ENCODE results near the gene FAM174C.

The FAM174C gene

GRCh38 chr19:1273263-1274041, 1.9 kb upstream of the FAM174C start:
- no peak overlapping the region for H3K4me3 ChIP-seq (ENCODE audit: control insufficient read depth in 1 of 7, extremely low read depth in 1 of 7, insufficient read depth in 4 of 7, low read depth in 2 of 7, low read length in 6 of 7)
- 93% methylated on average over 21 of the region's 25 CpGs for WGBS (ENCODE audit: insufficient coverage)
- DNase-seq, result no peak
- H3K27ac ChIP-seq (ENCODE audit: insufficient read depth in 1 of 2, low read depth in 1 of 2, low read length in 2 of 2, poor library complexity in 1 of 2, severe bottlenecking in 2 of 2), result peak overlapping the region in 1 of 2 experiments; percentile 94
- ChIA-PET POLR2A (interaction anchor here (1.8 kb wide), 1 partner anchor 29 kb away, joined by 5 read pairs; no protein-coding TSS in a partner anchor), CTCF (interaction anchor here (2.8 kb wide), 1 partner anchor 29 kb away, joined by 15 read pairs; no protein-coding TSS in a partner anchor)
- peaks cover 2 to 55% (median 41%) of the 10 kb centered on the region in 4 experiments for H3K36me3 ChIP-seq (ENCODE audit: control insufficient read depth in 4 of 4, insufficient read depth in 4 of 4, low read length in 3 of 4)
- H3K27me3 ChIP-seq (replicated peaks in 2 of 5; ENCODE audit: control insufficient read depth in 4 of 5, insufficient read depth in 5 of 5, low read length in 4 of 5), result no peaks in the 10 kb centered on the region
- no peaks in the 10 kb centered on the region for H3K9me3 ChIP-seq (ENCODE audit: control extremely low read depth in 1 of 5, control insufficient read depth in 4 of 5, insufficient read depth in 2 of 5, low read depth in 1 of 5, low read length in 4 of 5)
- H3K4me1 ChIP-seq (ENCODE audit: control extremely low read depth in 1 of 4, control insufficient read depth in 4 of 4, insufficient read depth in 4 of 4, low read length in 3 of 4), result peaks cover 8 to 71% (median 67%) of the 10 kb centered on the region in 4 experiments

GRCh38 chr19:1274081-1274851, 1.1 kb upstream of the FAM174C start:
- WGBS (ENCODE audit: insufficient coverage), result 92% methylated on average over 43 of the region's 46 CpGs
- ChIA-PET POLR2A (interaction anchor here (1.3 to 2.0 kb wide), 3 partner anchors 8 to 30 kb away, joined by 4 to 6 read pairs (median 5); no protein-coding TSS in a partner anchor), CTCF (interaction anchor here (2.8 kb wide), 1 partner anchor 30 kb away, joined by 15 read pairs; no protein-coding TSS in a partner anchor)
- H3K4me3 ChIP-seq (ENCODE audit: control insufficient read depth in 1 of 7, extremely low read depth in 1 of 7, insufficient read depth in 4 of 7, low read depth in 2 of 7, low read length in 6 of 7), result peak overlapping the region in 4 of 7 experiments; percentile 52 to 84 (median 78)
- H3K27me3 ChIP-seq (replicated peaks in 2 of 5; ENCODE audit: control insufficient read depth in 4 of 5, insufficient read depth in 5 of 5, low read length in 4 of 5), result no peaks in the 10 kb centered on the region
- H3K36me3 ChIP-seq (ENCODE audit: control insufficient read depth in 4 of 4, insufficient read depth in 4 of 4, low read length in 3 of 4), result peaks cover 2 to 62% (median 48%) of the 10 kb centered on the region in 4 experiments
- peaks cover 8 to 67% (median 62%) of the 10 kb centered on the region in 4 experiments for H3K4me1 ChIP-seq (ENCODE audit: control extremely low read depth in 1 of 4, control insufficient read depth in 4 of 4, insufficient read depth in 4 of 4, low read length in 3 of 4)
- no peaks in the 10 kb centered on the region for H3K9me3 ChIP-seq (ENCODE audit: control extremely low read depth in 1 of 5, control insufficient read depth in 4 of 5, insufficient read depth in 2 of 5, low read depth in 1 of 5, low read length in 4 of 5)
- H3K27ac ChIP-seq (ENCODE audit: insufficient read depth in 1 of 2, low read depth in 1 of 2, low read length in 2 of 2, poor library complexity in 1 of 2, severe bottlenecking in 2 of 2), result peak overlapping the region in 1 of 2 experiments; percentile 92
- DNase-seq, result no peak

- ChIA-PET CTCF (interaction anchor here (1.0 to 2.8 kb wide), 3 partner anchors 8 to 31 kb away, joined by 3 to 15 read pairs (median 5); no protein-coding TSS in a partner anchor), POLR2A (interaction anchor here (0.5 to 2.0 kb wide), 5 partner anchors 9 to 128 kb away, joined by 3 to 6 read pairs (median 4); no protein-coding TSS in a partner anchor)
- H3K27ac ChIP-seq (ENCODE audit: insufficient read depth in 1 of 2, low read depth in 1 of 2, low read length in 2 of 2, poor library complexity in 1 of 2, severe bottlenecking in 2 of 2), result peak overlapping the region in 1 of 2 experiments; percentile 92
- no peaks in the 10 kb centered on the region for H3K9me3 ChIP-seq (ENCODE audit: control extremely low read depth in 1 of 5, control insufficient read depth in 4 of 5, insufficient read depth in 2 of 5, low read depth in 1 of 5, low read length in 4 of 5)
- WGBS (ENCODE audit: insufficient coverage), result 60% methylated on average over 38 of the region's 44 CpGs
- peaks cover 2 to 67% (median 50%) of the 10 kb centered on the region in 4 experiments for H3K36me3 ChIP-seq (ENCODE audit: control insufficient read depth in 4 of 4, insufficient read depth in 4 of 4, low read length in 3 of 4)
- H3K27me3 ChIP-seq (replicated peaks in 2 of 5; ENCODE audit: control insufficient read depth in 4 of 5, insufficient read depth in 5 of 5, low read length in 4 of 5), result no peaks in the 10 kb centered on the region
- peaks cover 6 to 64% (median 57%) of the 10 kb centered on the region in 4 experiments for H3K4me1 ChIP-seq (ENCODE audit: control extremely low read depth in 1 of 4, control insufficient read depth in 4 of 4, insufficient read depth in 4 of 4, low read length in 3 of 4)
- DNase-seq, result no peak
- peak overlapping the region in 5 of 7 experiments; percentile 39 to 84 (median 77) for H3K4me3 ChIP-seq (ENCODE audit: control insufficient read depth in 1 of 7, extremely low read depth in 1 of 7, insufficient read depth in 4 of 7, low read depth in 2 of 7, low read length in 6 of 7)
Measured at GRCh38 chr19:1274852-1275259, 474 bp upstream of the FAM174C start.

GRCh38 chr19:1275976-1276627, 772 bp downstream of the FAM174C start:
- 0% methylated on average over 19 of the region's 43 CpGs for WGBS (ENCODE audit: insufficient coverage)
- no peak for DNase-seq
- Histone ChIP-seq H3K27me3 (replicated peaks in 2 of 5; ENCODE audit: control insufficient read depth in 4 of 5, insufficient read depth in 5 of 5, low read length in 4 of 5) (no peaks in the 10 kb centered on the region), H3K27ac (ENCODE audit: insufficient read depth in 1 of 2, low read depth in 1 of 2, low read length in 2 of 2, poor library complexity in 1 of 2, severe bottlenecking in 2 of 2) (peak overlapping the region in 1 of 2 experiments; percentile 92), H3K9me3 (ENCODE audit: control extremely low read depth in 1 of 5, control insufficient read depth in 4 of 5, insufficient read depth in 2 of 5, low read depth in 1 of 5, low read length in 4 of 5) (no peaks in the 10 kb centered on the region), H3K4me3 (ENCODE audit: control insufficient read depth in 1 of 7, extremely low read depth in 1 of 7, insufficient read depth in 4 of 7, low read depth in 2 of 7, low read length in 6 of 7) (peak overlapping the region; percentile 33 to 84 (median 76)), H3K4me1 (ENCODE audit: control extremely low read depth in 1 of 4, control insufficient read depth in 4 of 4, insufficient read depth in 4 of 4, low read length in 3 of 4) (peaks cover 0 to 52% (median 45%) of the 10 kb centered on the region in 4 experiments), H3K36me3 (ENCODE audit: control insufficient read depth in 4 of 4, insufficient read depth in 4 of 4, low read length in 3 of 4) (peaks cover 2 to 66% (median 45%) of the 10 kb centered on the region in 4 experiments)
- ChIA-PET POLR2A (interaction anchor here (2.0 kb wide), 1 partner anchor 10 kb away, joined by 6 read pairs; no protein-coding TSS in a partner anchor), CTCF (interaction anchor here (1.7 kb wide), 1 partner anchor 9 kb away, joined by 5 read pairs; no protein-coding TSS in a partner anchor)

GRCh38 chr19:1276628-1277022, 1.3 kb downstream of the FAM174C start:
- CTCF ChIA-PET, result interaction anchor here (1.7 to 4.8 kb wide), 2 partner anchors 10 to 95 kb away, joined by 5 to 60 read pairs; no protein-coding TSS in a partner anchor

GRCh38 chr19:1277061-1277460, 1.7 kb downstream of the FAM174C start:
- H3K27ac ChIP-seq (ENCODE audit: insufficient read depth in 1 of 2, low read depth in 1 of 2, low read length in 2 of 2, poor library complexity in 1 of 2, severe bottlenecking in 2 of 2), result peak overlapping the region in 1 of 2 experiments; percentile 92
- no peak for DNase-seq
- H3K9me3 ChIP-seq (ENCODE audit: control extremely low read depth in 1 of 5, control insufficient read depth in 4 of 5, insufficient read depth in 2 of 5, low read depth in 1 of 5, low read length in 4 of 5), result no peaks in the 10 kb centered on the region
- CTCF ChIA-PET, result interaction anchor here (0.8 to 4.8 kb wide), 3 partner anchors 33 to 95 kb away, joined by 4 to 60 read pairs (median 9); no protein-coding TSS in a partner anchor
- H3K4me1 ChIP-seq (ENCODE audit: control extremely low read depth in 1 of 4, control insufficient read depth in 4 of 4, insufficient read depth in 4 of 4, low read length in 3 of 4), result peaks cover 0 to 42% (median 36%) of the 10 kb centered on the region in 4 experiments
- H3K27me3 ChIP-seq (replicated peaks in 2 of 5; ENCODE audit: control insufficient read depth in 4 of 5, insufficient read depth in 5 of 5, low read length in 4 of 5), result no peaks in the 10 kb centered on the region
- peaks cover 2 to 56% (median 37%) of the 10 kb centered on the region in 4 experiments for H3K36me3 ChIP-seq (ENCODE audit: control insufficient read depth in 4 of 4, insufficient read depth in 4 of 4, low read length in 3 of 4)
- H3K4me3 ChIP-seq (ENCODE audit: control insufficient read depth in 1 of 7, extremely low read depth in 1 of 7, insufficient read depth in 4 of 7, low read depth in 2 of 7, low read length in 6 of 7), result peak overlapping the region in 1 of 7 experiments; percentile 84
- POLR2A ChIA-PET, result no interaction called here
- WGBS (ENCODE audit: insufficient coverage), result 94% methylated on average over 14 of the region's 15 CpGs

More at GRCh38 chr19:1276628-1277022, 1.3 kb downstream of the FAM174C start:
- Histone ChIP-seq H3K4me1 (ENCODE audit: control extremely low read depth in 1 of 4, control insufficient read depth in 4 of 4, insufficient read depth in 4 of 4, low read length in 3 of 4) (peaks cover 0 to 46% (median 40%) of the 10 kb centered on the region in 4 experiments), H3K27me3 (replicated peaks in 2 of 5; ENCODE audit: control insufficient read depth in 4 of 5, insufficient read depth in 5 of 5, low read length in 4 of 5) (no peaks in the 10 kb centered on the region), H3K27ac (ENCODE audit: insufficient read depth in 1 of 2, low read depth in 1 of 2, low read length in 2 of 2, poor library complexity in 1 of 2, severe bottlenecking in 2 of 2) (peak overlapping the region in 1 of 2 experiments; percentile 92), H3K9me3 (ENCODE audit: control extremely low read depth in 1 of 5, control insufficient read depth in 4 of 5, insufficient read depth in 2 of 5, low read depth in 1 of 5, low read length in 4 of 5) (no peaks in the 10 kb centered on the region), H3K36me3 (ENCODE audit: control insufficient read depth in 4 of 4, insufficient read depth in 4 of 4, low read length in 3 of 4) (peaks cover 2 to 61% (median 41%) of the 10 kb centered on the region in 4 experiments), H3K4me3 (ENCODE audit: control insufficient read depth in 1 of 7, extremely low read depth in 1 of 7, insufficient read depth in 4 of 7, low read depth in 2 of 7, low read length in 6 of 7) (peak overlapping the region in 6 of 7 experiments; percentile 33 to 84 (median 76))
- DNase-seq, result peak in 2 of 3 donors; percentile 59 to 75
- WGBS (ENCODE audit: insufficient coverage), result 36% methylated on average over 10 of the region's 10 CpGs
- POLR2A ChIA-PET, result no interaction called here
